ENCODE measurements around the gene PLA2G4A. TPM values are rescaled to one million over a fixed set of nuclear protein-coding genes. Genes with fewer than 3 reads are reported as not detected.

The PLA2G4A gene
- total RNA-seq, 1 experiment from 2014 or later, result 2.0 TPM

DNA sequence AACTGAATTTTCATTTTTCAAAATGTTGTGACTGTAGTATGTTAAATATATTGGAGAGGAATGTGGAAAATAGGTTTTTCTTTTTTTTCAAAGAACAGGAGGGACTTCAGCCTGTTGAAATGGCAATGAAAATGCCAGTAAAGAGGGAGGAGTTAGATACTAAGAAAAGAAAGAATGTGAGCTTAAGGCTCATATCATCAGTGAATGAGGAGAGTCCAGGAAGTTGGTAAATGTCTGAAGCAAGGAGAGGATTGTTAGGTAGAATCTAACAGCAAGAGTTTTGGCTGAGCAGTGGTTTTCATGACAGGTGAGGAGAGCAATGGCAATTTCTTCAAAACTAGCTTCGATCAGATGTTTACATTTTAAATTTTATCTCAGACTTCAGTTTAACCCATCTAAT lies 43.0 kb downstream of the PLA2G4A start:
- CTCF ChIA-PET, result no interaction called here
- Mint-ChIP-seq H3K4me3 (ENCODE audit: unreplicated experiment) (no peak overlapping the region), H3K9me3 (ENCODE audit: unreplicated experiment) (no peaks in the 10 kb centered on the region), H3K27ac (ENCODE audit: unreplicated experiment) (no peak overlapping the region), H3K36me3 (ENCODE audit: insufficient read depth, unreplicated experiment) (no peaks in the 10 kb centered on the region), H3K27me3 (ENCODE audit: insufficient read depth, unreplicated experiment) (no peaks in the 10 kb centered on the region), H3K4me1 (ENCODE audit: low read depth, unreplicated experiment) (peaks cover 13% of the 10 kb centered on the region)
- Histone ChIP-seq H3K9me3 (no peaks in the 10 kb centered on the region; the same call in 1 of the 2 replicates), H3K4me1 (no peaks in the 10 kb centered on the region; the same call in 1 of the 2 replicates), H3K4me3 (ENCODE audit: low read depth, low read length) (no peak overlapping the region), H3K27me3 (replicated peaks; ENCODE audit: control insufficient read depth, insufficient read depth, low read length) (no peaks in the 10 kb centered on the region), H3K36me3 (ENCODE audit: control insufficient read depth, insufficient read depth, low read length) (no peaks in the 10 kb centered on the region)
- intact Hi-C loops (cut with micrococcal nuclease; ENCODE audit: unreplicated experiment), result no loop called here
- no peak for DNase-seq
- TF ChIP-seq CTCF (IDR thresholded peaks at IDR 0.05; ENCODE audit: insufficient read depth in 1 of 2, low read depth in 1 of 2, low read length in 1 of 2, severe bottlenecking in 1 of 2, unreplicated experiment in 1 of 2), result no peak
- BruUV-seq (replicated peaks), result no TSS peak
- POLR2A ChIA-PET, result no interaction called here

GRCh38 chr1:186872291-186872690 lies 43.5 kb downstream of the PLA2G4A start:
- no TSS peak for BruUV-seq (replicated peaks)
- intact Hi-C loops (cut with micrococcal nuclease; ENCODE audit: unreplicated experiment), result no loop called here

DNA sequence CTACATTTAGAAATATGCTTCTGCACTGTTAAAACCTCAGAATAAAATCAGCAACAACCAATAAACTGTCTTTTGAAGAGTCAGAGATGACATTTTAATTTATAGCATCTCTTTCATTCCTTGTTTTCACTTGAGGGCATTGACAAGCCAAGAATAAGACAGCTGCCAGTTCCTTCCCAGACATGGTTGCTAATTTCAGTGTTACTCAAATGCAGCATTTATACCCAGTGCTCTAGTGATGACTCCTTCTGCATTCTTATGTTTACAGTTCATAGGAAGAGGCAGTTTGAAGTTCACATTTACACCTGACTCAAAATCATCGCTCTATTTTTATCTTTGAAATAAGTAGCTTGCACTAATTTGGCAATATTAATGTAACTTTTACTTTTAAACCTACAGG lies 44.9 kb downstream of the PLA2G4A start:
- Histone ChIP-seq H3K36me3 (ENCODE audit: control insufficient read depth, insufficient read depth, low read length) (no peaks in the 10 kb centered on the region), H3K9me3 (no peaks in the 10 kb centered on the region), H3K4me1 (no peaks in the 10 kb centered on the region; the same call in 1 of the 2 replicates), H3K27me3 (replicated peaks; ENCODE audit: control insufficient read depth, insufficient read depth, low read length) (no peaks in the 10 kb centered on the region), H3K4me3 (ENCODE audit: low read depth, low read length) (no peak overlapping the region)
- BruUV-seq (replicated peaks), result no TSS peak
- ChIA-PET POLR2A (no interaction called here), CTCF (no interaction called here)
- intact Hi-C loops (cut with micrococcal nuclease; ENCODE audit: unreplicated experiment), result no loop called here
- Mint-ChIP-seq H3K9me3 (ENCODE audit: unreplicated experiment) (no peaks in the 10 kb centered on the region), H3K27me3 (ENCODE audit: insufficient read depth, unreplicated experiment) (no peaks in the 10 kb centered on the region), H3K36me3 (ENCODE audit: insufficient read depth, unreplicated experiment) (no peaks in the 10 kb centered on the region), H3K27ac (ENCODE audit: unreplicated experiment) (no peak overlapping the region), H3K4me3 (ENCODE audit: unreplicated experiment) (no peak overlapping the region), H3K4me1 (ENCODE audit: low read depth, unreplicated experiment) (peaks cover 13% of the 10 kb centered on the region)
- DNase-seq, result no peak
- TF ChIP-seq CTCF (IDR thresholded peaks at IDR 0.05; ENCODE audit: insufficient read depth in 1 of 2, low read depth in 1 of 2, low read length in 1 of 2, severe bottlenecking in 1 of 2, unreplicated experiment in 1 of 2), result no peak

More at GRCh38 chr1:186872291-186872690, 43.5 kb downstream of the PLA2G4A start:
- Mint-ChIP-seq H3K36me3 (ENCODE audit: insufficient read depth, unreplicated experiment) (no peaks in the 10 kb centered on the region), H3K27me3 (ENCODE audit: insufficient read depth, unreplicated experiment) (no peaks in the 10 kb centered on the region), H3K4me3 (ENCODE audit: unreplicated experiment) (no peak overlapping the region), H3K4me1 (ENCODE audit: low read depth, unreplicated experiment) (peaks cover 13% of the 10 kb centered on the region), H3K27ac (ENCODE audit: unreplicated experiment) (no peak overlapping the region), H3K9me3 (ENCODE audit: unreplicated experiment) (no peaks in the 10 kb centered on the region)
- H3K9me3 ChIP-seq, result no peaks in the 10 kb centered on the region
- CTCF ChIA-PET, result no interaction called here
- POLR2A ChIA-PET, result no interaction called here
- no peak for DNase-seq
- no peak for TF ChIP-seq CTCF (IDR thresholded peaks at IDR 0.05; ENCODE audit: insufficient read depth in 1 of 2, low read depth in 1 of 2, low read length in 1 of 2, severe bottlenecking in 1 of 2, unreplicated experiment in 1 of 2)
- H3K4me3 ChIP-seq (ENCODE audit: low read depth, low read length), result no peak overlapping the region
- no peaks in the 10 kb centered on the region; the same call in 1 of the 2 replicates for H3K4me1 ChIP-seq
- H3K27me3 ChIP-seq (replicated peaks; ENCODE audit: control insufficient read depth, insufficient read depth, low read length), result no peaks in the 10 kb centered on the region
- H3K36me3 ChIP-seq (ENCODE audit: control insufficient read depth, insufficient read depth, low read length), result no peaks in the 10 kb centered on the region
